Right forelimb (tissue), 1 donor: ENCODE data around the gene PDCD5.
"Not testable (repeated sequence)": the region's sequence is repeated elsewhere in the genome, so short reads cannot be mapped to it uniquely, and the experiment has no call there.

Source experiments
- DNase-seq: peaks from one replicate; pipeline ENCODE4 v3.0.0-alpha.2; 2018

The PDCD5 gene

GRCh38 chr19:32580353-32580900, 563 bp upstream of the PDCD5 start:
- no peak for DNase-seq

DNA sequence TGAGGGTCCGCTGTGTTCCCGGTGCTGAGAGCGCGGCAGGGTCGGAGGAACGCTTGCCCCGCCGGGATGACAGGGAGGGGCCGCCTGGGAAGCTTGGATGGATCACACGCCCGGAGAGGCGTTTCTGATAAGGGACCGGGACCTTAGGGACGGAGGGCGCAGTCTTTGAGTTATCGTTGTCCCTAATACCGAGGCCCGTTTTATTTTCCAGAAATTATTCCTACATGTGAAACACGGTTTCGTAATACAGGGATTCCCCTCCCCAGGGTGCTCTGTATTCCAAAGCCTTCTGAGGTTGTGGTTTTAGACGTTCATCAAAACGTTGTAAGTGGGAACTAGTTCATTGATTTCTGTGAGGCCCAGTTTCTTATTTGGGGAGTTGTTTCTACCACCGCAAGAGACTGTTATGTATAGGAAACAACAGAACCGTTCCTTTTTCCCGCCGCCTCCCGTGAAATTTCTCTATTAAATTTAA, 752 bp downstream of the PDCD5 start:
- DNase-seq = no peak

DNA sequence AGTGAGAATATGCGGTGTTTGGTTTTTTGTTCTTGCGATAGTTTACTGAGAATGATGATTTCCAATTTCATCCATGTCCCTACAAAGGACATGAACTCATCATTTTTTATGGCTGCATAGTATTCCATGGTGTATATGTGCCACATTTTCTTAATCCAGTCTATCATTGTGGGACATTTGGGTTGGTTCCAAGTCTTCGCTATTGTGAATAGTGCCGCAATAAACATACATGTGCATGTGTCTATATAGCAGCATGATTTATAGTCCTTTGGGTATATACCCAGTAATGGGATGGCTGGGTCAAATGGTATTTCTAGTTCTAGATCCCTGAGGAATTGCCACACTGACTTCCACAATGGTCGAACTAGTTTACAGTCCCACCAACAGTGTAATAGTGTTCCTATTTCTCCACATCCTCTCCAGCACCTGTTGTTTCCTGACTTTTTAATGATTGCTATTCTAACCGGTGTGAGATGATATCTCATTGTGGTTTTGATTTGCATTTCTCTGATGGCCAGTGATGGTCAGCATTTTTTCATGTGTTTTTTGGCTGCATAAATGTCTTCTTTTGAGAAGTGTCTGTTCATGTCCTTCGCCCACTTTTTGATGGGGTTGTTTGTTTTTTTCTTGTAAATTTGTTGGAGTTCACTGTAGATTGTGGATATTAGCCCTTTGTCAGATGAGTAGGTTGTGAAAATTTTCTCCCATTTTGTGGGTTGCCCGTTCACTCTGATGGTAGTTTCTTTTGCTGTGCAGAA, 6.9 kb downstream of the PDCD5 start:
- not testable (repeated sequence) for DNase-seq

GRCh38 chr19:32594021-32594420, 13.0 kb downstream of the PDCD5 start:
- DNase-seq = no peak

- no peak for DNase-seq
These were observed 14.5 kb downstream of the PDCD5 start for GRCh38 chr19:32595491-32595890.

DNA sequence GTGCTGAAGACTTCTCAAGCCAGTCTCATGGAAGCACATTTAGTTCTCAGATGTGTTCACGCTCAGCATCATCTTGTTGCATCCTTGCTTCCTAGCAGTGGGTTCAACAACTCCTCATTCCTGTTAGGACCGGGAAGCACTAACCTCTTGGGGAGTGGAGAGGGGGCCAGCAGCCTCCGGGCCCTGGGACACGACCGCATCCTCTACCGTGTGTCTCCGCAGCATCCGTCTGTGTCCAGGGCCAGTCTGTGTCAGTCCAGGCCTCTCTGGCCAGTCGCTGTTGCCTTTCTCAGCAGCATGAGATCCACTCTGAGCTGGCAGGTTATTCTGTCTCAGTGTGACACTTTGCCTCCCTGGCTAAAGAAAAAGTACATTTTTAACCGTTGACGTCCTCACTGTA, 17.0 kb downstream of the PDCD5 start:
- no peak for DNase-seq

DNA sequence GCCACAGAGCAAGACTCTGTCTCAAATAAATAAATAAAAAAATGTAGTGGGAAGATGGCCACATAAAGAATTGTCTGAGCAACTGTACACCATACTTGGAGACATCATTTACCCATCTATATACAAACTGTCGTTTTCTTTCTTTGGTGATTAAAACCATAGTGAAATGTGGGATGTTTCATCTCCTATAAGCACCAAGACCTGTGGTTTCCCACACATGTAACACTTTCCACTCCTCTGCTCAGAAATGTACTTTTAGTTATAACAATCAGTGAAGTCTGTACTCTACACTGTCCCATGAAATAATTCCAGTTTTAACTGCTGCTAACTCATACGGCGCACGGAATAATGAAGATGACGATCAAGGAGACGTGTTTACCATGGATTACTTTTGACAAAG, 18.3 kb downstream of the PDCD5 start:
- no peak for DNase-seq

DNA sequence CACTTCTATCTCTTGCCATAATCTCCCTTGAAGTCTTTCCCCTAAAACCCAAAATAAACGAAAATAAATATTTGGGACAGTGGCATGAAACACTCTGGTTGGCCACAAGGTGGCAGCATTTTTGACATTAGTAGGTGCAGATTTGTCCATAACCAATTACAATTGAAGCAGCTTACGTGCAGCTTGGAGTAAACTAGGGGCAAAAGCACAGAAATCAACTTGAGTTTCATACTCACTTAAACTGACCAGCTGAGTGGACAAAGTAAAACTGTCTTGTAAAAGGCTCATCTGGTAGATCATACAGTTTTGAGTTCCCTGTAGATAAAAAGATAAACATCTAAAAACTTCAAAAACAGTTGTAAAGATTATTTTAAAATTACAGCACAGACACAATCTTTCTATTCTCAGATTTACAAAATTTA, 18.8 kb downstream of the PDCD5 start:
- no peak for DNase-seq

- DNase-seq = no peak
These were observed 23.0 kb downstream of the PDCD5 start for GRCh38 chr19:32603961-32604360.

DNA sequence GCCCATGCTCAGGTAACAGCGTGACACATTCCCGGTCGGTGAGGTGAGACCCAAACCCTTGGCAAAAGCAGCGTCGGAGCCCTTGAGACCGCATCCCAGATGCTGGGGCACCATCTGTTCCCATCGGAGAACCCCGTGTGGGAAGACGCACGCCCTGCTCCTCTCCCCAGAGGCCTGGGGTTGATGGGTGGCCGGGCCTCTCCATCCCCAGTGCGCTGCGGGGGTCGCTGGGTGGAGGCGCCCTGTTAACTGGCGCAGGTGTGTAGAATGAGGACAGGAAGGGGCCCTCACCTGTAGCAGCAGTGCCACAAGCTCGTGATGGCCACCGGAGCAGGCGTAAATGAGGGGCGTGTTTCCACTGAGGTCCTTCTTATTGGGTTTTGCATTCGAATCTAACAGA, 24.6 kb downstream of the PDCD5 start:
- DNase-seq = no peak

- DNase-seq = no peak
These were observed 25.3 kb downstream of the PDCD5 start for GRCh38 chr19:32606289-32606688.

GRCh38 chr19:32607479-32607878, 26.5 kb downstream of the PDCD5 start:
- no peak for DNase-seq

GRCh38 chr19:32611161-32611560, 30.2 kb downstream of the PDCD5 start:
- DNase-seq = no peak

DNA sequence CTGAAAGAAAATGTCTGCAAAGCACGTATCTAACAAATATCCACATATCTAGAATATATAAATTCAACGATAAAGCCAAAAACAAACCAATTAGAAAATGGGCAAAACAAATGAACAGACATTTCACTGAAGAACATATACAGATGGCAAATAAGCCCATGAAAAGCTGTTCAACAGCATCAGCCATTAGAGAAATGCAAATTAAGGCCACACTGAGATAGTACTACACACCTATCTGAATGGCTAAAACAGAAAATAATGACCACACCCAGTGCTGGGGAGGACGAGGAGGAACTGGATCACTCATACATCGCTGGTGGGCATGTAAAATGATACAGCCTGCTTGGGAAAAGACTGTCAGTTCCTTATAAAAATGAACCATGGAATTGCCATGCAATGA, 32.0 kb downstream of the PDCD5 start:
- no peak for DNase-seq

DNA sequence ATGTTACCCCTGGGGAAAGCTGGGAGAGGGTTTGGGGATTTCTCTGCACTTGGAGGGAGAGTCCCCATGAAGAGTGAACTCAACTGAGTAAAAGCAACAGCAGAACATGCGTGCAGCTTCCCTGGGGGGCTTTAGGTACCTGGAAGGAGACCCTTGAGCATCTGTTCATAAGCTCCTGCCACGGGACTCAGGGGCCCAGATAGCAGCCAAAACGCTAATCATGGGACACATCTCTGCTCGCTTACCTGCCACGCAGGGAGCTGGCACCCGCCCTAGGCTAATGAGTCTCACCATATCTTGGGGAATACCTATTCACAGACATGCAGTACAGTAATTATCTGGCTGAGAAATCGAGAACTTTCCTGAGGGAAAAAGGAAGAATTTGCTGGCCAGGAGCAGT, 33.9 kb downstream of the PDCD5 start:
- DNase-seq = no peak

GRCh38 chr19:32615569-32615968, 34.6 kb downstream of the PDCD5 start:
- no peak for DNase-seq

DNA sequence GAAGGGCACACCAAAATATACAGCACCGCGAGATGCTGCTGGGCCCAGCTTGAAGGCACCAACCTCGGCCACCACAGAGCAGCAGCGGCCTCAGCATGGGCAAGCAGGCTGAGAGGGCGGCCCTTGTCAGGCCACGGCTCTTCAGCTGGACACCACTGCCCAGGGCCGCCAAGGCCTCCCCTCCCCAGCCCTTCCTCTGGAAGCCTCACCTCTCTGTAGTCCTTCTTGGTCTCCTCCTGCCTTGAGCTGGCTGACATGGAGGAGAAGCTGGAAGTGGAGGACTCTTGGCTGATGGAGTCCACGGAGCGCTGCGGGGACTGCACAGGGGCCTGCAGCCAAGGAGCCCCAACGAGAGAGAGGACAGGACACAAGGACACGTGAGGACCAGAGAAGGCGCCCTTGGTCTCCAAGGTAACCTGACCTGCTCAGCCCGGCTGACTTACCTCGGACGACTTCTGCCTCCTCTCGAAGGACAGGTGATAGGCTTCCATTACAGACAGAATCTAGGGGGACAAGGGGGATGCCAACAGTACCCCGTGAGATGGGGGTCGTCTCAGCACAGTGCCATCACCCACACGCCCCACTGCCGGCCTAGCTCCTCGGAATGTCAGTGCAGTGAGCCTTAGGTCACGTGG, 38.2 kb downstream of the PDCD5 start:
- no peak for DNase-seq

DNA sequence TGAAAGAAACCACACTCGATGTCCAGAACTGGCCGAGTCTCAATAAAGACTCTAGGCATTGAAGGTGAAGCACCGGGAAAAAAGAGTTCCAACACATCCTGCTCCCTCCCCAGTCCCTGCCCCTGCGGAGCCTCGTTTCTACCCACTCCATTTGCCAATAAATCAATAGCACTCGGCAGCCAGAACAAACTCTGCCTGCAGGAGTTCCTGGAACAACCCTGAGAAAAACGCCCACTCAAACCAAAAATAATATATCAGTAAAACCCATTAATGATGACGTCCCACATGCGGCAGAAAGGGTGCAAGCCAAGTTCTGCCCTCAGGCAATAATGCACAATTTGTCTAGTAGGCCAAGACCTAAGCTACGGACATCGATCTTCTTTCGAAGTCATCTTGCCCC, 41.0 kb downstream of the PDCD5 start:
- DNase-seq = no peak

DNA sequence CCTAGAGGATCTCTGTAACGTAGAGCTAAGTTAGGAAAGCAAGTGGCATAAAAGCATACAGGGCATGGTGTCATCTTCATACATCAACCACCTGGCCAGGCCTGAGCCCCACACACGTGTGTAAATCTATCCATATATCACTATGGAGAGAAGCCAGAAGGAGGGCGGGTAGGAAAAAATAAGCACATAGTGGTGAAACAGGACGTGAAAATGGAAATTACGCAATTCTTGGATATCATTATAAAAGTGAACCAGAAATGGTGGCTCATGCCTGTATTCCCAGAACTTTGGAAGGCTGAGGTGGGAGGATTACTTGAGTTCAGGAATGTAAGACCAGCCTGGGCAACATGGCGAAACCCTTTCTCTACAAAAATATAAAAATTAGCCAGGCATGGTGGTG, 43.4 kb downstream of the PDCD5 start:
- DNase-seq = no peak

DNA sequence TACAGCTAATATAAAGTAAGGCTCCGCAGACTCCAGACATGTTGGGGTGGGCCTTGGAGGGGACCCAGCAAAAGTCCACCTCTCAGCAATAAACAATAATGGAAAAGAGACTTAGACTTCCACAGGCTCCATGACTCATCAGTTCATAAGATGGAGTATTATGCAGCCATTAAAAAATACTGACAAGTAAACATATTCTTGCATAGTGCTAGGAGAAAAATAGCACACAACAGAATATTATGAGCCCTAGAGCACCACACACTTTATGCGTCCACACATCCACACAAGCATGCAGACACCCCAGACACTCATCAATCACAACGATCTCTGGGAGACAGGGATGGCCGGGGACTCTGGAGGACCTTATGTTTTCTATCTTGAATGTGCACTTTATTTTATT, 46.0 kb downstream of the PDCD5 start:
- no peak for DNase-seq

- no peak for DNase-seq
These were observed 46.8 kb downstream of the PDCD5 start for GRCh38 chr19:32627714-32628270.

- DNase-seq = no peak
These were observed 49.3 kb downstream of the PDCD5 start for GRCh38 chr19:32630338-32630737.

DNA sequence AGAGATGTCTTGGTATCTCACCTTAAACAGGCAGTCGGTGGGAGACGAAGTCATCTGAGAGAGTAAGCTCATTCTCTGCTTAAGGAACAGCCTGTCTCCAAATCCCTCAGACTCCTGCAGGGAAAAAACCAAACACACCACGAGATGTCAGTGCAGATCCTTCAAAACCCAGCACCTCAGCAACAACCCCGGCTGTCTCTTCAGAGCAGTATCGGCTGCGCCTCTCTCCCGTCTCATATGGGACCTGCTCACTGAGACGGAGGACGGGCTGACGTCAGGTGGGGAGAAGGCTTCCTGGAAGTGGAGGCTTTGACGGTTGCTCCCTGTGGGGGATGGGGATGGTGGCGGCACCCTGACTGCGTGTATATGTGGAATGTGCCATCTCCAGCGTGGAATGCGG, 50.4 kb downstream of the PDCD5 start:
- DNase-seq = no peak
